Ovary (tissue), 3 donors: ENCODE data around the gene PCDHA6.

Experiments used
- EP300 ChIP-seq: sonication (generic); formaldehyde crosslinking; IDR thresholded peaks from one replicate; pipeline ENCODE4 v1.6.1; 2017; ENCODE audit warnings: antibody characterized with exemption
- POLR2A ChIP-seq: fragments of 450-650 bp; IDR thresholded peaks from one replicate; pipeline ENCODE4 v1.6.1; 2017; ENCODE audit warnings: antibody characterized with exemption, mild to moderate bottlenecking, moderate library complexity
- TF ChIP-seq, protein P1 (sequence below), 3 donors: fragments of 450-650 bp in 2 of 3; fragments of 200-600 bp in 1 of 3; IDR thresholded peaks; one replicate each; pipeline versions ENCODE4 v1.5.1 to v1.8.0; 2016 to 2022; ENCODE audit warnings: antibody characterized with exemption in 3 of 3, mild to moderate bottlenecking in 1 of 3
- donor health status: DM: no; HTN: no; CAD: no.

DNA sequence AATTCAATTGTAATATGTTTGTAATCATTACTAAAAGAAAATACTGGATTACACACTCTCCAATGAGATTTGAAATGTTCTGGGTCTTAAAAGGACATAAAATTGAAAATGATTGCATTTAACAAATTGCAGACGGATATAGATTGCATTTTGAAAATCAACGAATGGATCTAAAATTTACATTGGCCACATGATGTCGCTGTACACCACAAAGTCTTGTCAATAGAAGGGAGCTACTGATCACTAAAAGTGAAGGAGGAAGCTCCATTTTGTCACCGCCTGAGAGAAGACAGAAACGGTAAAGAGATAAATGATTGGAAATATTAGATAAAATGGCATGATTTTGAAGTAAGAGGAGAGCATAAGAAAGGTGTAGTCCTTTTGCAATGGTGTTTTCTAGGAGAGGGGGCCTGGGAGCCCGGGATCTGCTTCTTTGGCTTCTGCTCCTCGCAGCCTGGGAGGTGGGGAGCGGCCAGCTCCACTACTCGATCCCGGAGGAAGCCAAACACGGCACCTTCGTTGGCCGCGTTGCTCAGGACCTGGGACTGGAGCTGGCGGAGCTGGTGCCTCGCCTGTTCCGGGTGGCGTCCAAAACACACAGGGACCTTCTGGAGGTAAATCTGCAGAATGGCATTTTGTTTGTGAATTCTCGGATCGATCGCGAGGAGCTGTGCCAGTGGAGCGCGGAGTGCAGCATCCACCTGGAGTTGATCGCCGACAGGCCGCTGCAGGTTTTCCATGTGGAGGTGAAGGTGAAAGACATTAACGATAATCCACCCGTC, 41.7 kb upstream of the PCDHA6 start, which contains the start of gene PCDHA1:
- no peak for TF ChIP-seq POLR2A
- TF ChIP-seq, protein P1, sequence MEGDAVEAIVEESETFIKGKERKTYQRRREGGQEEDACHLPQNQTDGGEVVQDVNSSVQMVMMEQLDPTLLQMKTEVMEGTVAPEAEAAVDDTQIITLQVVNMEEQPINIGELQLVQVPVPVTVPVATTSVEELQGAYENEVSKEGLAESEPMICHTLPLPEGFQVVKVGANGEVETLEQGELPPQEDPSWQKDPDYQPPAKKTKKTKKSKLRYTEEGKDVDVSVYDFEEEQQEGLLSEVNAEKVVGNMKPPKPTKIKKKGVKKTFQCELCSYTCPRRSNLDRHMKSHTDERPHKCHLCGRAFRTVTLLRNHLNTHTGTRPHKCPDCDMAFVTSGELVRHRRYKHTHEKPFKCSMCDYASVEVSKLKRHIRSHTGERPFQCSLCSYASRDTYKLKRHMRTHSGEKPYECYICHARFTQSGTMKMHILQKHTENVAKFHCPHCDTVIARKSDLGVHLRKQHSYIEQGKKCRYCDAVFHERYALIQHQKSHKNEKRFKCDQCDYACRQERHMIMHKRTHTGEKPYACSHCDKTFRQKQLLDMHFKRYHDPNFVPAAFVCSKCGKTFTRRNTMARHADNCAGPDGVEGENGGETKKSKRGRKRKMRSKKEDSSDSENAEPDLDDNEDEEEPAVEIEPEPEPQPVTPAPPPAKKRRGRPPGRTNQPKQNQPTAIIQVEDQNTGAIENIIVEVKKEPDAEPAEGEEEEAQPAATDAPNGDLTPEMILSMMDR (IDR thresholded peaks at IDR 0.05) = no peak
- no peak for TF ChIP-seq EP300
